ENCODE results near the gene TRIM15. TPM values are rescaled to one million over a fixed set of nuclear protein-coding genes. Genes with fewer than 3 reads are reported as not detected.
"Not testable (repeated sequence)": the region's sequence is repeated elsewhere in the genome, so short reads cannot be mapped to it uniquely, and the experiment has no call there.

TRIM15 gene
- total RNA-seq, 6 experiments from 2014 or later = 1.7 to 17.7 (median 5.7) TPM

GRCh38 chr6:30214657-30214982 lies 51.3 kb downstream of the TRIM15 start:
- peaks cover 0 to 33% (median 8%) of the 10 kb centered on the region in 4 donors for H3K4me1 ChIP-seq
- no peaks in the 10 kb centered on the region for H3K9me3 ChIP-seq
- no peaks in the 10 kb centered on the region for H3K27me3 ChIP-seq
- H3K36me3 ChIP-seq = no peaks in the 10 kb centered on the region
- peak overlapping the region; percentile 76 to 99 (median 95) for H3K4me3 ChIP-seq
- 68% methylated on average over 14 of the region's 14 CpGs for WGBS (ENCODE audit: insufficient coverage, low coverage, low lambda C conversion rate, missing lambda C conversion rate)
- H3K27ac ChIP-seq = peak overlapping the region; percentile 92 to 99 (median 98)
- intact Hi-C loops (cut with DNase I) = no loop called here
- TF ChIP-seq CTCF (IDR thresholded peaks at IDR 0.05) = no peak
- no peak for TF ChIP-seq POLR2A (IDR thresholded peaks at IDR 0.05)
- ATAC-seq (no peak), DNase-seq (no peak)

- DNase-seq = no peak
- Histone ChIP-seq H3K27me3 (no peaks in the 10 kb centered on the region), H3K9me3 (no peaks in the 10 kb centered on the region), H3K27ac (no peak overlapping the region), H3K4me1 (peaks cover 0 to 19% (median 3%) of the 10 kb centered on the region in 4 donors), H3K4me3 (no peak overlapping the region), H3K36me3 (no peaks in the 10 kb centered on the region)
- ATAC-seq = no peak
- 82% methylated on average over 3 of the region's 3 CpGs for WGBS (ENCODE audit: insufficient coverage, low coverage, low lambda C conversion rate, missing lambda C conversion rate)
- TF ChIP-seq POLR2A (IDR thresholded peaks at IDR 0.05) = no peak
- no peak for TF ChIP-seq CTCF (IDR thresholded peaks at IDR 0.05)
- intact Hi-C loops (cut with DNase I) = loop anchor here in 1 of 2 donors (5.0 kb wide), 1 partner anchor 181 kb away; no protein-coding TSS in a partner anchor
Observed at GRCh38 chr6:30216096-30216495, 52.8 kb downstream of the TRIM15 start.

GRCh38 chr6:30219244-30219643 lies 55.9 kb downstream of the TRIM15 start:
- no peaks in the 10 kb centered on the region for H3K9me3 ChIP-seq
- H3K27me3 ChIP-seq = no peaks in the 10 kb centered on the region
- ATAC-seq (peak; percentile 84 to 91 (median 89)), DNase-seq (no peak)
- no peak overlapping the region for H3K4me3 ChIP-seq
- TF ChIP-seq POLR2A (IDR thresholded peaks at IDR 0.05) = no peak
- TF ChIP-seq CTCF (IDR thresholded peaks at IDR 0.05) = peak; percentile 78 to 87 (median 85)
- peaks cover 0 to 10% (median 3%) of the 10 kb centered on the region in 4 donors for H3K4me1 ChIP-seq
- 0% methylated on average over 1 of the region's 1 CpG for WGBS (ENCODE audit: insufficient coverage, low coverage, low lambda C conversion rate, missing lambda C conversion rate)
- no peak overlapping the region for H3K27ac ChIP-seq
- no peaks in the 10 kb centered on the region for H3K36me3 ChIP-seq
- intact Hi-C loops (cut with DNase I) = loop anchor here in 1 of 2 donors (5.0 kb wide), 1 partner anchor 178 kb away; no protein-coding TSS in a partner anchor

DNA sequence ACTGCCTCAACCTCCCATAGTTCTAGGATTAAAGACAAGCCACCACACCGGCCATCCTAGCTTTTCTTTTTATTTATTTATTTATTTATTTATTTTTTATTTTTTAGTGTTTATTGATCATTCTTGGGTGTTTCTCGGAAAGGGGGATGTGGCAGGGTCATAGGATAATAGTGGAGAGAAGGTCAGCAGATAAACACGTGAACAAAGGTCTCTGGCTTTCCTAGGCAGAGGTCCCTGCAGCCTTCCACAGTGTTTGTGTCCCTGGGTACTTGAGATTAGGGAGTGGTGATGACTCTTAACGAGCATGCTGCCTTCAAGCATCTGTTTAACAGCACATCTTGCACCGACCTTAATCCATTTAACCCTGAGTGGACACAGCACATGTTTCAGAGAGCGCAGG lies 58.0 kb downstream of the TRIM15 start:
- not testable (repeated sequence) for H3K4me1 ChIP-seq, DNase-seq, H3K36me3 ChIP-seq, H3K27me3 ChIP-seq, H3K27ac ChIP-seq, ATAC-seq, H3K4me3 ChIP-seq, H3K9me3 ChIP-seq
- intact Hi-C loops (cut with DNase I) = loop anchor here in 1 of 2 donors (10.0 kb wide), 1 partner anchor 173 kb away; no protein-coding TSS in a partner anchor
- 41% methylated on average over 5 of the region's 6 CpGs for WGBS (ENCODE audit: insufficient coverage, low coverage, low lambda C conversion rate, missing lambda C conversion rate)

DNA sequence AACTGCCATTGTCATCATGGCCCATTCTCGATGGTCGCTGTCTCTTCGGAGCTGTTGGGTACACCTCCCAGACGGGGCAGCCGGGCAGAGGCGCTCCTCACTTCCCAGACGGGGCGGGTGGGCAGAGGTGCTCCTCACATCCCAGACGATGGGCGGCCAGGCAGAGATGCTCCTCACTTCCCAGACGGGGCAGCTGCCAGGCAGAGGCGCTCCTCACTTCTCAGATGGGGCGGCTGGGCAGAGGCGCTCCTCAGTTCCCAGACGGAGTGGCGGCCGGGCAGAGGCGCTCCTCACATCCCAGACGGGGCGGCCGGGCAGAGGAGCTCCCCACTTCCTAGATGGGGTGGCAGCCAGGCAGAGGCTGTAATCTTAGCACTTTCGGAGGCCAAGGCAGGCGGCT lies 58.6 kb downstream of the TRIM15 start:
- not testable (repeated sequence) for H3K27ac ChIP-seq, DNase-seq, H3K9me3 ChIP-seq, H3K27me3 ChIP-seq, H3K36me3 ChIP-seq, H3K4me3 ChIP-seq, H3K4me1 ChIP-seq, ATAC-seq
- 97% methylated on average over 9 of the region's 23 CpGs for WGBS (ENCODE audit: insufficient coverage, low coverage, low lambda C conversion rate, missing lambda C conversion rate)
- intact Hi-C loops (cut with DNase I) = loop anchor here in 1 of 2 donors (10.0 kb wide), 1 partner anchor 173 kb away; no protein-coding TSS in a partner anchor

Small RNA genes lying within 50 kb of the gene (small RNA-seq; reads per million reads assigned to genes)
- 0 reads per million in 2 experiments for gene RF00554

Other genes with a start within 250 kb of the TRIM15 start
- 100 to 1,000 TPM; 107 to 561 (median 406) TPM for gene HLA-A, start 221.0 kb upstream of the TRIM15 start, total RNA-seq
- gene POLR1H, start 102.3 kb upstream of the TRIM15 start, total RNA-seq = 10 to 100 TPM in 4 of 6 experiments, 1 to 10 TPM in 2; 9.4 to 17.8 (median 11.2) TPM
- 10 to 100 TPM; 22.9 to 37.2 (median 25.7) TPM for gene PPP1R11, start 96.3 kb upstream of the TRIM15 start, total RNA-seq
- gene RNF39, start 87.8 kb upstream of the TRIM15 start, total RNA-seq = not detected
- gene TRIM31, start 50.5 kb upstream of the TRIM15 start, total RNA-seq = 1 to 10 TPM in 1 of 6 experiments, under 1 TPM in 5; 0.32 to 5.1 (median 0.60) TPM
- gene TRIM40, start 27.4 kb upstream of the TRIM15 start, total RNA-seq = 1 to 10 TPM in 1 of 6 experiments, under 1 TPM in 1, not detected in 4; 0.18 to 5.2 TPM
- 1 to 10 TPM in 5 of 6 experiments, under 1 TPM in 1; 0.74 to 2.4 (median 1.4) TPM for gene TRIM10, start 2.3 kb upstream of the TRIM15 start, total RNA-seq
- 10 to 100 TPM; 28.8 to 47.5 (median 38.9) TPM for gene TRIM26, start 49.9 kb downstream of the TRIM15 start, total RNA-seq
- 1 to 10 TPM; 3.3 to 7.5 (median 5.7) TPM for gene TRIM39, start 163.4 kb downstream of the TRIM15 start, total RNA-seq
- 10 to 100 TPM; 13.8 to 49.5 (median 16.3) TPM for gene RPP21, start 181.6 kb downstream of the TRIM15 start, total RNA-seq